NCI-H460 (cell line): ENCODE results near the gene NEDD4L. TPM values are rescaled to one million over a fixed set of nuclear protein-coding genes. Genes with fewer than 3 reads are reported as not detected.
"Not testable (repeated sequence)": the region's sequence is repeated elsewhere in the genome, so short reads cannot be mapped to it uniquely, and the experiment has no call there.

Source experiments
- DNase-seq: peaks from one replicate; pipeline ENCODE4 v3.0.0-alpha.2; 2016; ENCODE audit warnings: low read depth; ENCODE audit errors: extremely low read depth
- polyA plus RNA-seq: library from polyadenylated mRNA; depleted of rRNA; stranded (reverse); fragments of >200 nt; gene quantifications from 2 replicates; pipeline ENCODE4 v1.2.3, GENCODE V29; 2014; cell fraction: nucleus; rRNA removed
- total RNA-seq: library from RNA; depleted of rRNA; stranded (reverse); fragments of >200 nt; shearing (Covaris generic); gene quantifications from 2 replicates; pipeline ENCODE4 v1.2.3, GENCODE V29; 2014; rRNA removed

Gene NEDD4L
- total RNA-seq = 25.1 and 25.9 TPM in 2 replicates
- 24.9 and 26.4 TPM in 2 replicates for polyA plus RNA-seq

DNA sequence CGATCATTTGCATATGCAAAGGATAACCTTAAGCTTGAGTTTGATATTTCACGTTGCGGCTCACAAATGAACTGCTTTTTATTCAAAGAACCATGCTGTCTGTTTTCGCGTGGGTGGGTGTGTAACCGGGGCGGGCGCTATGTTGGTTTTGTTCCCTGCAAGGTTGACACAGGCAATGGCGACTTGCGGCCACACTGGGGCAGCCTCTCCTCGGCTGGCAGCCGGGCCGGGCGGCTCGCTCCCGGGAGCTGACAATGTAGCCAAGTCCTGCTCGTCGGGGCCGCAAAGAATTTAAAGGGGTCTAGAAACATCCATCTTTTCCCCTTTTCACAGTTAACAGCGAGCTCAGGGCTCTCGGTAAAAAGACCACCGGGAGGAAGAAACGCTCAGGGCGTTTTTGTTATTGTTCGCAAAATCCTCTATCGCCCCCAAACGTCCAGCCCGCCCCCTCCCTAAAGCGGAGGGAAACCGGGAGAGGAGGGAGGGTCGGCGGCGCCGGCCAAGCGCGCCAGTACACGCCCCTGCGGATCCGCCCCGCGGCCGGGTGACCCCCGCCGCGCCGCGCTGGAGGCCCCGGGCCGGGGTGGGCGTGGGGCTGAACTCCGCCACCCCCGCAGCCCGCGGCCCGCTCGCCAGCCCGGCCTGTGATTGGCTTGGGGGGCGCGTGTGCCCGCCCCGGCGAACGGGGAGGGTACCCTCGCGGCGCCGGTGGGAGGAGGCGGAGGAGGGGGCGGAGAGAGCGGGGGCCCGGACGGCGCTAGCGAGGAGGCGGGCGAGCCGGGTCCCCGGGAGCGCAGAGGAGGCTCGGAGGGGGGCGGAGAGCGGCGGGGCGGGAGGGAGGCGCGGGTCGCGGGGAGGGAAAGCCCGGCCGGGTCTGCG, at the start of gene NEDD4L:
TSS of gene NEDD4L (plus strand) at position 736 of the 879 bp plus-strand sequence. CDS start 435 bp downstream, outside the sequence.
- DNase-seq = peak; percentile 64

DNA sequence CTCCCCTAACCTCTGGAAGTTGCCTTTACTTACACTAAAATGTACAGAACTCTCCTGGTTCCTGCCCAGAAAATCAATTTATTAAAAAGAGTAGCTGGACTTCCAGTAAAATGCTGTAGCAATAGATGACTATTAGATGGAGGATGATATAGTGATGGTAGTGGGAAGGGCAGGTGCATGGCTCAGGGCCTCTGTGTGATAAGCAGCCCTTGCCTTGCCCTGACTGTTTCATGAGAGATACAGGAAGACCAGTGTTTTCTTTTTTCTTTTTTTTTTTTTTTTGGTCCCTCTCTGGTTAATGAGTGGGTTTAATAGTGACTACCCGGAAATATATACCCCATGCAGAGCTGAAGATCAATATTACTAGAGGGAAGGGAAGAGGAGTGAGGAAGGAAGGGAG, 48.7 kb upstream of the NEDD4L start:
- no peak for DNase-seq

DNA sequence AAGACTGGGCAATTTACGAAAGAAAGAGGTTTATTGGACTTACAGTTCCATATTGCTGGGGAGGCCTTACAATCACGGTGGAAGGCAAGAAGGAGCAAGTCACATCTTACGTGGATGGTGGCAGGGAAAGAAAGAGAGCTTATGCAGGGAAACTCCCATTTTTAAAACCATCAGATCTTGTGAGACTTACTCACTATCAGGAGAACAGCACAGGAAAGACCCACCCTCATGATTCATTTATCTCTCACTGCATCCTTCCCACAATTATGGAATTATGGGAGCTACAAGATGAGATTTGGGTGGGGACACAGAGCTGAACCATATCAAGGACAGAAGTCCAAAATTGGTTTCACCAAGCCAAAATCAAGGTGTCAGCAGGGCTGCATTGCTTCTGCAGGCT, 47.1 kb upstream of the NEDD4L start:
- DNase-seq = not testable (repeated sequence)

DNA sequence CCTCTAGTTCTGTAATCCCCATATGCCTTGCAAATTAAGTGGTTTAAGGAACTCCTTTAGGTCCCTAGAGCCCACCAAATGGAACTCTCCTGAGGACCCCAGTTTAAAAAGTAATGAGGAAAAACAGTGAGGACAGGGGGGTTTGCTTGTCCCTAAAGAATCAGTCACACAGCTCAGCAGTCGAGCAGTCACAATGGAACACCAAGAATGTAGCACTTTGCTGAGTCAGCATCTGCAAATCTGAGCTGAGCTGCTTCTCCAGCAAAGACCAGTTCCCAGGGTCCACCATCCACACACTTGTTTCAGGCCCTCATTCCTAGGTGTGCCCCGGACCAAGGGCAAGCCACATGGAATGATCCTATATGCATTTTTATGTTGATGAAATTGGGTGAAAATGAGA, 46.2 kb upstream of the NEDD4L start:
- no peak for DNase-seq

DNA sequence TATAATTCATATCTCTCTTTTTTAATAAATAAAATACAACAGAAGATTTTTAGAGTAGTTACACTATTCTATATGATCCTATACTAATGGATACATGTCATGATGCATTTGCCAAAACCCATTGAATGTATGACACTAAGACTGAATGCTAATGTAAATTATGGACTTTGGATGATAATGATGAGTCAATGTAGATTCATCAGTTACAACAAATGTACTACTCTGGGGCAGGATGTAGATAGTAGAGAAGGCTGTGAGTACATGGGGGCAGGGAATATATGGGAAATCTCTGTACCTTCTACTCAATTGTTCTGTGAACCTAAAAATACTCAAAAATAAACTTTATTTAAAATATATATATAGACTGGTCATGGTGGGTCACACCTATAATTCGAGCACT, 45.6 kb upstream of the NEDD4L start:
- DNase-seq = no peak

DNA sequence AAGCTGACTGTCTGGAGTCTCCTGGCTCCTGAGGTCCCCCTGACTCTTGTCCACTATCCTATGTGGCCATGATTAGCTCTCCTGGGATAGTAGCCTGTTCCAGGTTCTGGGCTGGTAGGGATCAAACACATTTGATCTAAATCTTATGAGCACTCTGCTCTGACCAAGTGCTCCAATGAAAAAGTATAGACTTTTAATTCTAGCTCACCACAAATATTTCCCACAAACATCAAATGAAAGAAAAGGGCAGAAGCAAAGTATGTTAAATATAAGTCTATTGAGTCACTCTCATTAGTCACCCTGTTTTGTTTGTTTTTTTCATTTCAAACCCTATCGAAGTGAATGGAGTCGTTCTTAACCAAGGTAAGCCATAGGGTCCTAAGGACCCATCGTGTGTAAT, 39.7 kb upstream of the NEDD4L start:
- no peak for DNase-seq

DNA sequence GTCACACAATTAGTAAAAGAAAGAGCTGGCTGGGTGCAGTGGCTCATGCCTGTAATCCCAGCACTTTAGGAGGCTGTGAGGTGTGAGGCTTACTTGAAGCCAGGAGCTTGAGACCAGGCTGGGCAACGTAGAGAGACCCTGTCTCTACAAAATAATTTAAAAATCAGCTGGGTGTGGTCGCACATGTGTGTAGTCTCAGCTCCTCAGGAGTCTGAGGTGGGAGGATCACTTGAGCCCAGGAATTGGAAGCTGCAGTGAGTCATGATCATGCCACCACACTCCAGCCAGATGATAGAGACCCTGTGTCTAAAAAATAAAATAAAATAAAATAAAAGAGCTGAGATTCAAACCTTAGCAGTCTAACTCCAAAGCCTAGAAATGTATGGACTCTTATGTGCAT, 39.0 kb upstream of the NEDD4L start:
- DNase-seq = no peak

DNA sequence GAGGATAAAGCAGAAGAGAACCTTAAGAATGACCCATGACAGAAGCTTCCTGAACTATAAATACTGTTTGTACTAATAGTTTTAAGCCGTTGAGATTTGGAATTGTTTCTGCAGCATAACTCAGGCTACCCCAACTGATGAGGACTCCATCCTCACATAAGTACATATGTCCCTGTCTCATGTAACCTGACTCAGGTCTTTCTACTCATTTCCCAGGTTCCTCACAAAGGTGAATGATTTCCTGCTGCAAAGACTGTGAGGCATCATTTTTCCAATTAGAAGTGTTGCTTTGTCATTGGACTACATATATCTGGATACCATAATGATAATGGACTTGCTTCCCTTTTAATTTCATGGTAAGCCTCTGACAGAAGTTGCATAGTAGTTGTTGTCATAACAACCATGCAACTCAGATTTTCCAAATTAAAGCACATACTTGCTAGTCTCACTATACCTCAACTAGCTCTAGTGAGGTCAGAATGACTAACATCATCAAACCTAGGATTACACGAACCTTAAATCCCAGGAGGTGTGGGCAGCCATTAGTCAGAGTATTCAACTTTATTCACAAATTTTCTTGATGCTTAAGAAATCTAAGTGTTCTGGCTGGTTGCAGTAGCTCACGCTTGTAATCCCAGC, 38.0 kb upstream of the NEDD4L start:
- no peak for DNase-seq

DNA sequence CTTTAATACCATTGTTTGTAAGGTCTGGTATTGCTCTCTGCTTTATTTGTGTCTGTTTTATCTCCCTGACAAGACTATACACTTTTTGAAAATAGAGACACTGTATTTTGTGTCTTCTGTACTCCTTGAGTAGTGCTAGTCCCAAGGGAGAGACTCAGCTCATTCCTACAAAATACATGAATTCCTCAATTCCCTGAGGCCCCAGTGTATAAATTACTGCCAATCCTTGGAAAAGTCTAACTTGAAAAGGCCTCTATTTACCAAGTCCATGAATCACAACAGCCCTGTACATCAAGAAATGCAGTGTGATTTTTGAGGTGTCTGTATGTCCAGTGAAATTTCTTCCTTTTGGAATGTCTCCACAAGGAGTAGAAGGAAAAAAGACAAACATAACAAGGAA, 34.9 kb upstream of the NEDD4L start:
- DNase-seq = no peak

DNA sequence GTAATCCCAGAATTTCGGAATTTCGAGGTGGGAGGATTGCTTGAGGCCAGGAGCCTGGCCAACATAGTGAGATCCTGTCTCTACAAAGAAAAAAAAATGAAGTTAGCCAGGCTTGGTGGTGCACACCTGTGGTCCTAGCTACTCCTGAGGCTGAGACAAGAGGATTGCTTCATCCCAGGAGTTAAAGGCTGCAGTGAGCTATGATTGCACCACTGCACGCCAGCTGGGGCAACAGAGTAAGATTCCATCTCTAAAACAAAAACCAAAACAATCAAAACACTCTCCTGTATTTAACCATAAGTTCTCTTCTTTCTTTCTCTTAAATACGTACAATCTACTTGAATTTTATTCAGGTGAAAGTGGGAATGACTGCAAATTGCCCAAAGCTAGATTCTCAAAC, 33.8 kb upstream of the NEDD4L start:
- DNase-seq = no peak

DNA sequence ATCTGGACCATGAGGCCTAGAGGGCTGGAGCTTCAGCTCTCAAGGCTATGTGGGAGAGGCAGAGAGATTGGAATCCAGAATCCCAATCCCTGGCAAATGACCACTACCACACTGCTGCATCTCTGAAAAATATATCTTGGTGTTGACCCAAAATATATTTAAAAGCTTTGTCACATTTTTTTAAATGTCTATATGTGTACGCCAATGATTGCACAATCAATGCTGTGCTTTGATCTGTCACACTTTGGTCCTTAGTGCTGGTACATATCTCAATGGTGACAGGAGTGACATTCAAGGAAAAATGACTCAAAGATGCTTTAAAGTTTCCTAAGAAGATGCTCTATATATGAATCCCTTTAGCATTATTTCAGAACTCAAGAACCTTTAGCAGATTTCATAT, 31.7 kb upstream of the NEDD4L start:
- DNase-seq = no peak

DNA sequence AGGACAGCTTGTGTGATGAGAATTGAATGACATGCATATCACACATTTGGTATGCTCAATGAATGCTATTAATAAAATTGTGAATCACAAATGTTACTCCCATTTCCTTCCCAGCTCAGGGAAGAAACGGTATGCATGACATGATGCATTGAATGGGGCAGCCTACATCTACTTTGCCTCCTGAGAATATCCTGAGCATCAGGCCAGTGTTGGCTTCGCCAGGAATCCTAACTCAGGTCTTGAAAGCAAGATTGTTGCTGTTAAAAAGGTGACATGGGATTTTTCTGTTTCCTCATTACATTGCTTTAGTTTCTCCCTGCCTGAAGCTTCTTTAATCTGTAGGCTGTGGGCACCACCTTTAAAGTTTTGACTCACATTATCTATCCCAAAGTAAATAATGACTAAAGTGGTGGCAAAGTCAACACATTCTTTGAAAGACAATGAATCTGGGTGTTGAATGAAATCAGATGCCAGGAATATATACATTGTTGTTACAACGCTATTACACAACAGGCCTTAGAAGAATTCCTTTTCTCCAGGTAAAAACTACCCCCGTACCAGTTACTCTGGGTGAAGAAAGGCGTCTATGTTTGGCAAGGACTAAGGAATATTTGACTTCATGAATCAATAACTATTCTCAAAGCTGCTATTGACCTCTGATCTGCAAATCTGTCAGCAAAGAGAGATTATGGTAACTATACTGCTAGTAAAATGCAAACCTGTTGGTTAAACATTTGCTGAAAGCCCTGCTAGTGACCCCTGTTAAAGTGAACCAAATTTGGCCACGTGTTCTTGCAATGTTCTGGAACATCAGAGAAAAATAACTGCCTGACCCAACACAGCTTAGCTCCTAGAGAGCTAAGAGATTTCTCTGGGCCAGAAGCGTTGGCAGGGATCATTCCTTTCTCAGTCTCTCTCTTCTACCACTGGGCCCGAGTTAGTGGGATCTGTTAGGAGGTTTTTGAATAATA, 30.5 kb upstream of the NEDD4L start:
- no peak for DNase-seq

DNA sequence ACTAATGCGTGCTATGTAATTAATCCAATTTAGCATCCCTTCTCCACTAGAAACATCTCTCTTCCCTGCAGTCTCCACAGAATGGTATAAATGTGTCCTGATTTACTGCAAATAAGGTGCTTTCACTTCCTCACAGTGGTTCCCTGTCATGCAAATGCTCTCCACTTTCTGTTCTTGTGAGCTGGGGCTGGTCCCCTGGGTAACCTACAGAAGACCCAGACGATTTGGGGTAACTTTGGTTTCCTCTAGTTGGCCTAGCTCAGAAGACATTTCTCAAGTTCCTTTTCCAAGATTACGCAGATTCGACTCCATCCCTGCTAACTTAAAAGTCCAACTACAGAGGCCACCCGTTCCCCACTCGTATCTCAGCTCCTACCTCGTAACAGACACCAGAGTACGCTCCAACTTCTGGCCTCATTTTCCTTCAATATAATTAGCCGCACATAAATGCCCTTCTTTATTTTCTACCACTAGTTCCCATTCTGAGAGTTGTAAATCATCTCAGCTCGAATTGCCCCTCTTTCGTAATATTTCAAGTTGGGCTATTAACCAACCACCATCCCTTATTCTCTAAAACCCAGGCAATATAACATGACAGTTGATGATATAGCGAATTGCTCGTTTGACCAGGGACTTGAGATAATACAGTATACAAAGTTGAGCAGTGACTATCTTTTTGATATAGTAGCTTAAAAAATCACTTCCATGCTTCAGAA, 28.8 kb upstream of the NEDD4L start:
- DNase-seq = no peak

DNA sequence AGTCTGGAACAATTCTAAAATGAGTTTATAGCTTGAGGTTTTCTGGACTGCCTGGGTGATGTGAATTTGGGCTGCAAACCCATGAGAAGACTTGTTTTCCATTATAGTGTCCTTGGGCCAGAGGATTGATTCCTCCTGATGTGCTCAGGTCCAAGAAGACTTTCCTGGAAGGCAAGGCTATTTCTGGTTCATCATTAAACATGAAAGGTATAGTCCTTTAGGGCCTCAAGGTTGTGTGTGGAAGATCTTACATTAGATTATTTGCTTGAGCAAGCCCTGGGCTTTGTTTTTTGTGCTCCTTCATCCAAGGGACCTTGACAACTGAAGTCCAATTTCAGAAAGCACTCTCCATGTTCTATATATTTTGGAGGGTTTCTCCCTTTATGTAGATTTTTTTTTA, 26.8 kb upstream of the NEDD4L start:
- no peak for DNase-seq

DNA sequence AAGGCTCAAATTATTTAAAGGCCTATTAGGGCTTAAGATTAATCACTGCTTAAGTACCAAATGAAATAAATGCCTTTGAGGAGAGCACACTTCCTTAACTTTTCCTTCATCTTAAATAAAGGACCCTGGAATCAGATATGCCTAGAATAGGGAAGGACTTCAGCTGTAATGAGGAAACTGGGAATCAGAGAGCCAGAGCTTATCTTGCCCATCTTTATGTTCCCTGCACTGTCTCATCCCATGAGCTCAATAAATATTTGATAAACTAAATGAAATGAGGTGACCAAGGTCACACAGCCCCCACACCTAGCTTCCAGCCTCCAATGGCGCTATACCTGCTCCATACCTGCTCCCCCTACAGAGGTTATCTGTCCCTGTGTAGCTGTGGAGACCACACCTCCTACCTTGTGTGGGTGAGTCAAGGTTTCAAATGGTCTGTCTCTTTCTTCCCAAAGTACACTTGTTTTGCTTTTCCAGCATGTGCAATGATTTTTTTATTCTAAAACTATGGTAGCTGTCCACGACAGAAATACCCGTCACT, 23.4 kb upstream of the NEDD4L start:
- DNase-seq = no peak

DNA sequence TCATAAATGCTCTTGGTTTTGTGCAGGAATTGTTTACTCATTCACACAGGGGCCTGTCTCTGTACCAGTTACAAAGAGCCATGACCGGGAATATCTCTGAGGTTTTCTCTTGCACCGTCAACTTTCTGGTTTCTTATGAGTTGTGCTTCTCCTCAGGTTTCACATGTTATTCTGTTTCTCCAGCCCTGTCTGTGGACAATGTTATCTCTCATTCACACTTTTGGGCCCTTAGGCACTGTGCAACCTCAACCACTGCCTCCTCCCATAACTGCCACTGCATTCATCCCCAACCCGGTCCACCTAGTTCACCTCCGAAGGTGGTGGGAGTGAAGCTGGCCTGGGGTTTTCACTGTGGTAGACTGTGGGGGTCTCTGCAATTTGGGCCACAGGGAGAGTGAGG, 22.5 kb upstream of the NEDD4L start:
- no peak for DNase-seq

DNA sequence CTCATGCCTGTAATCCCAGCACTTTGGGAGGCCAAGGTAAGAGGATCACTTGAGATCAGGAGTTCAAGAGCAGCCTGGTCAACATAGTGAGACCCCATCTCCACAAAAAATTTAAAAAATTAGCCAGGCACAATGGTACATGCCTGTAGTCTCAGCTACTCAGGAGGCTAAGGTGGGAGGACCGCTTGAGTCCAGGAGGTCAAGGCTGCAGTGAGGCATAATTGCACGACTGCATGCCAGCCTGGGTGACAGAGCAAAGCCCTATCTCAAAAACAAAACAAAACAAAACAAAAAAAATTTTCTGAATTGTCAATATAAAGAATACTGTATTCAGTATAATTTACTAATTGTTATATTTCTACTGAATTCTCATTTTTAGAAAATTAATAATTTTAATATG, 20.9 kb upstream of the NEDD4L start:
- DNase-seq = no peak

DNA sequence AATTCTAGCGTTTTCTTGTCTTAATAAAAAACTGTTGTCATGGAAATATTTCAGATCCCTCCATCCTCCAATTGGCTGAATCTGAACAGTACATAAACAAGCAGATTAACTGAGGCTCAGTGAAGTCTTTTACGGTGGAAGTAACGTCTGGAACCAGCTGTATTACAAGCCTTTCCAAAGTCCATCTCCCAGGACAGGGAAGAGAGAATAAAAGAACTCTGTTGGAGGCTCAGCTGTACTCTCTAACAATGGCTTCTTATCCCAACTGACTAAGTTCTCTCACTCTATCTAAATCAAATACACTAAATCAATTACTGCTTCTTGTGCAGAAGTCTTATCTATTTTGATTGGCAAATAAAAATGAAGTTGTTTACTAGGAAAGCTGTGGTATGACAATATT, 19.9 kb upstream of the NEDD4L start:
- DNase-seq = no peak

DNA sequence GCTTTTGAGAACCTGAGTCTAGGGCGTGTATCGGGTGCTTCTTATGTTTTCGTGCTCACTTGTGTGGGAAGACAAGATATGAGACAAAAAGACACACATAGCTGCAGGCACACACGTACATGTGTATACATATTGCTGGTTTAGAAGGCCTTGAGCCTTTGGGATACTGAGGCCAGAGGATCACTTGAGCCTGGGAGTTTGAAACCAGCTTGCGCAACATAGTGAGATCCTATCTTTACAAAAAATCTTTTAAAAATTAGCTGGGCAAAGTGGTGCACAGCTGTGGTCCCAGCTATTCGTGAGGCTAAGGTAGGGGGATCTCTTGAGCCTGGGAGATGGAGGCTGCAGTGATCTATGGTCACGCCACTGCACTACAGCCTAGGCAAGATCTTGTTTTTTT, 18.8 kb upstream of the NEDD4L start:
- no peak for DNase-seq

DNA sequence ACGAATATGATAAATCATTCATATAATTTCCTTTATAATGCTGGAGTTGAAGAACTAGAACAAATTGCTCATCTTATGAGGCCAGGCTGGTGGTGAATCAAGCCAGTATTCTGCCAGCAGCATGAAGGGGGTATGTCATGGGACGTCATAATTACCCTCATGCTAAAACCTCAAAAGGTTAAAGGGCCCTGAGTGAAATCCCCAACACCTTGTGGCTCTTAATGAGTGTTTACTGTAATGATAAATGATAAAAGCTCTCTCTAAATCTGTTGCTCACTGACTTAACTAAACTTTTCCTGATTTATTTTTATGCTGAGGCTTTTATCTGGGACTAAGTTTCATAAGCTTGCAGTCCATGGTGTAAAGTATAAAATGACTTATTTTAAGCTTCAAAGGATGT, 18.3 kb upstream of the NEDD4L start:
- DNase-seq = no peak
